Smooth muscle cell (in vitro differentiated cells): Measurements from ENCODE around the gene MYL5. TPM values are rescaled to one million over a fixed set of nuclear protein-coding genes. Genes with fewer than 3 reads are reported as not detected.

ENCODE experiments used
- DNase-seq: peaks from one replicate; lab custom pipeline; 2025; ENCODE audit not compliant: unreplicated experiment; lab: John Stamatoyannopoulos, UW
- H2AFZ ChIP-seq: fragments of 200-600 bp; sonication (generic); 2 replicates; pipeline ENCODE4 v1.6.0; 2016; ENCODE audit warnings: antibody characterized with exemption, low read depth, mild to moderate bottlenecking
- H3F3A ChIP-seq: fragments of 200-600 bp; sonication (generic); 2 replicates; pipeline ENCODE4 v1.6.0; 2017; ENCODE audit warnings: antibody characterized with exemption, low read depth
- H3K27ac ChIP-seq: fragments of 200-600 bp; sonication (generic); 2 replicates; pipeline ENCODE4 v1.5.1; 2016; ENCODE audit warnings: low read depth, mild to moderate bottlenecking
- H3K27me3 ChIP-seq: fragments of 200-600 bp; sonication (generic); 2 replicates; pipeline ENCODE4 v1.6.1; 2016; ENCODE audit warnings: low read depth, mild to moderate bottlenecking
- H3K36me3 ChIP-seq: fragments of 200-600 bp; sonication (generic); 2 replicates; pipeline ENCODE4 v1.5.1; 2016; ENCODE audit warnings: low read depth
- H3K4me1 ChIP-seq: fragments of 200-600 bp; sonication (generic); 2 replicates; pipeline ENCODE4 v1.5.1; 2016; ENCODE audit warnings: low read depth
- H3K4me2 ChIP-seq: fragments of 200-600 bp; sonication (generic); 2 replicates; pipeline ENCODE4 v1.6.0; 2016; ENCODE audit warnings: mild to moderate bottlenecking
- H3K4me3 ChIP-seq: fragments of 200-600 bp; sonication (generic); 2 replicates; pipeline ENCODE4 v1.5.1; 2016; ENCODE audit warnings: mild to moderate bottlenecking
- H3K79me2 ChIP-seq: fragments of 200-600 bp; sonication (generic); 2 replicates; pipeline ENCODE4 v1.6.0; 2016; ENCODE audit warnings: low read depth, mild to moderate bottlenecking
- H3K9ac ChIP-seq: fragments of 200-600 bp; sonication (generic); 2 replicates; pipeline ENCODE4 v1.6.0; 2016; ENCODE audit warnings: low read depth
- H3K9me3 ChIP-seq: fragments of 200-600 bp; sonication (generic); replicated peaks from 2 replicates; pipeline ENCODE4 v1.5.1; 2016; ENCODE audit warnings: low read depth
- H4K20me1 ChIP-seq: fragments of 200-600 bp; sonication (generic); 2 replicates; pipeline ENCODE4 v1.6.0; 2016; ENCODE audit warnings: low read depth
- CTCF ChIP-seq: fragments of 200-600 bp; sonication (generic); IDR thresholded peaks from 2 replicates; pipeline ENCODE4 v1.5.1; 2017; ENCODE audit warnings: borderline replicate concordance, mild to moderate bottlenecking, antibody characterized with exemption; ENCODE audit not compliant: insufficient read depth, poor library complexity, severe bottlenecking
- WGBS: methylation state at CpG from one replicate; pipeline ENCODE4 v1.1.7; 2016; ENCODE audit warnings: low lambda C conversion rate; 5-methylcytosine and 5-hydroxymethylcytosine counted together
- polyA plus RNA-seq: library from polyadenylated mRNA; unstranded; fragments of >200 nt; fragmentation: Nextera tagmentation; extraction: Ambion mirVana; gene quantifications from 2 replicates; pipeline ENCODE4 v1.2.1, GENCODE V29; 2016
- total RNA-seq: library from RNA; depleted of rRNA; stranded (reverse); fragments of >200 nt; gene quantifications from 2 replicates; pipeline ENCODE4 v1.2.3, GENCODE V29; 2014

MYL5 gene
- total and polyA plus RNA-seq, 2 experiments from 2014 or later: 6.7 to 6.8 TPM

- H4K20me1 ChIP-seq: no peaks in the 10 kb centered on the region
- H3K4me3 ChIP-seq: no peak overlapping the region
- no peaks in the 10 kb centered on the region for H3K9me3 ChIP-seq
- no peak for TF ChIP-seq CTCF
- H3K9ac ChIP-seq: no peak overlapping the region
- no peaks in the 10 kb centered on the region for H3K27me3 ChIP-seq
- peaks cover 7% of the 10 kb centered on the region for H3K4me1 ChIP-seq
- H3K27ac ChIP-seq: no peak overlapping the region
- H3F3A ChIP-seq: no peaks in the 10 kb centered on the region
- 98% methylated on average over 8 of the region's 8 CpGs for WGBS
- no peaks in the 10 kb centered on the region for H3K79me2 ChIP-seq
- H3K4me2 ChIP-seq: no peak overlapping the region
- no peaks in the 10 kb centered on the region for H3K36me3 ChIP-seq
- H2AFZ ChIP-seq: no peak overlapping the region
- no peak for DNase-seq
These were observed 14.5 kb upstream of the MYL5 start for GRCh38 chr4:659851-660250.

- Histone ChIP-seq H3K4me1 (peaks cover 7% of the 10 kb centered on the region), H3K4me2 (no peak overlapping the region), H2AFZ (no peak overlapping the region), H3K4me3 (no peak overlapping the region), H3K9me3 (no peaks in the 10 kb centered on the region), H3K36me3 (no peaks in the 10 kb centered on the region), H3K27me3 (no peaks in the 10 kb centered on the region), H3K9ac (no peak overlapping the region), H4K20me1 (no peaks in the 10 kb centered on the region), H3K79me2 (no peaks in the 10 kb centered on the region), H3K27ac (no peak overlapping the region), H3F3A (no peaks in the 10 kb centered on the region)
- 96% methylated on average over 10 of the region's 10 CpGs for WGBS
- no peak for DNase-seq
- TF ChIP-seq CTCF: no peak
These were observed 13.9 kb upstream of the MYL5 start for GRCh38 chr4:660401-660800.

GRCh38 chr4:661231-661630 lies 13.1 kb upstream of the MYL5 start:
- H3K4me1 ChIP-seq: peaks cover 7% of the 10 kb centered on the region
- H3F3A ChIP-seq: no peaks in the 10 kb centered on the region
- no peak overlapping the region for H3K27ac ChIP-seq
- no peak overlapping the region for H3K4me3 ChIP-seq
- no peak overlapping the region for H3K4me2 ChIP-seq
- no peaks in the 10 kb centered on the region for H4K20me1 ChIP-seq
- no peak for DNase-seq
- no peak overlapping the region for H2AFZ ChIP-seq
- no peak overlapping the region for H3K9ac ChIP-seq
- H3K27me3 ChIP-seq: no peaks in the 10 kb centered on the region
- WGBS: 90% methylated on average over 3 of the region's 3 CpGs
- H3K9me3 ChIP-seq: no peaks in the 10 kb centered on the region
- H3K36me3 ChIP-seq: no peaks in the 10 kb centered on the region
- TF ChIP-seq CTCF: no peak
- no peaks in the 10 kb centered on the region for H3K79me2 ChIP-seq
